CD4-positive, alpha-beta T cell (primary cell): ENCODE measurements around the gene KCNA2. TPM values are rescaled to one million over a fixed set of nuclear protein-coding genes. Genes with fewer than 3 reads are reported as not detected.

Experiments
- ATAC-seq: fragments of 200-7000 bp; cut with Tn5 transposase; one replicate; pipeline ENCODE4 v1.10.0; 2022; ENCODE audit warnings: mild to moderate bottlenecking; ENCODE audit not compliant: poor library complexity
- CTCF ChIA-PET: fragments of 350-600 bp; sonication (Branson Sonifier 250); formaldehyde crosslinking; loops from one replicate; lab custom pipeline; 2021; ENCODE audit warnings: antibody characterized with exemption, inconsistent platforms; lab: Charles Lee
- POLR2A ChIA-PET: fragments of 350-600 bp; sonication (Branson Sonifier 250); formaldehyde crosslinking; loops from one replicate; lab custom pipeline; 2021; ENCODE audit warnings: antibody characterized with exemption, inconsistent platforms; lab: Charles Lee
- DNase-seq, 14 experiments: peaks; one replicate each; pipeline ENCODE4 v3.0.0-alpha.2; 2013 to 2020; ENCODE audit warnings: mixed read lengths in 2 of 14
- H3K27ac ChIP-seq, 2 donors: one replicate each; pipeline versions ENCODE4 v1.5.1 to v1.7.0; 2013; ENCODE audit warnings: low read length in 2 of 2, low read depth in 1 of 2, mild to moderate bottlenecking in 1 of 2
- H3K27me3 ChIP-seq, 2 experiments: 1 replicate in 1 of 2; 2 replicates in 1 of 2; pipeline versions ENCODE4 v1.6.1 to v1.7.0; 2013; ENCODE audit warnings: low read length in 2 of 2, control low read depth in 1 of 2, mild to moderate bottlenecking in 1 of 2, moderate library complexity in 1 of 2; ENCODE audit not compliant: insufficient read depth in 2 of 2, control insufficient read depth in 1 of 2
- H3K36me3 ChIP-seq: one replicate; pipeline ENCODE4 v1.6.1; 2013; ENCODE audit warnings: low read length, control low read depth; ENCODE audit not compliant: insufficient read depth
- H3K4me1 ChIP-seq: one replicate; pipeline ENCODE4 v1.6.1; 2013; ENCODE audit warnings: low read length, control low read depth; ENCODE audit not compliant: insufficient read depth
- H3K4me3 ChIP-seq: one replicate; pipeline ENCODE4 v1.5.1; 2013; ENCODE audit warnings: mild to moderate bottlenecking, low read length, moderate library complexity
- H3K9me3 ChIP-seq, 2 experiments: 1 replicate in 1 of 2; 2 replicates in 1 of 2; pipeline versions ENCODE4 v1.6.1 to v1.7.0; 2013; ENCODE audit warnings: low read length in 2 of 2, mild to moderate bottlenecking in 2 of 2, control low read depth in 1 of 2, moderate library complexity in 1 of 2; ENCODE audit not compliant: control insufficient read depth in 1 of 2, insufficient read depth in 1 of 2
- H3K27ac Mint-ChIP-seq: one replicate; pipeline ENCODE4 v1.8.0; 2020; ENCODE audit warnings: mixed read lengths
- H3K27me3 Mint-ChIP-seq: one replicate; pipeline ENCODE4 v1.8.0; 2021; ENCODE audit warnings: mixed read lengths
- H3K36me3 Mint-ChIP-seq: one replicate; pipeline ENCODE4 v1.8.0; 2021; ENCODE audit warnings: low read depth, mixed read lengths
- H3K4me1 Mint-ChIP-seq: one replicate; pipeline ENCODE4 v1.8.0; 2021; ENCODE audit warnings: low read depth, mixed read lengths
- H3K4me3 Mint-ChIP-seq: one replicate; pipeline ENCODE4 v1.8.0; 2020; ENCODE audit warnings: mild to moderate bottlenecking, mixed read lengths
- H3K9me3 Mint-ChIP-seq: one replicate; pipeline ENCODE4 v1.8.0; 2020; ENCODE audit warnings: mixed read lengths
- CTCF ChIP-seq: fragments of 200-600 bp; IDR thresholded peaks from one replicate; pipeline ENCODE4 v1.8.0; 2022; ENCODE audit warnings: antibody characterized with exemption, mild to moderate bottlenecking
- intact Hi-C, 2 experiments: fragments of 100-400 bp; cut with DNase I in 1 of 2; cut with micrococcal nuclease in 1 of 2; formaldehyde crosslinking; loops; one replicate each; pipeline versions ENCODE4 v1.15.1 to v1.9.0; 2023 to 2025; cut with DNase I, micrococcal nuclease
- total RNA-seq, 174 experiments: library from RNA in 2 of 174; stranded (reverse) in 2 of 174; gene quantifications; one replicate each; pipeline ENCODE4 v1.2.3 and lab custom pipeline; 2021 to 2026

The KCNA2 gene
- total RNA-seq, 2 experiments from 2014 or later: 0.78 to 0.88 TPM

GRCh38 chr1:110605446-110605845 is 712 bp downstream of the KCNA2 start:
- Histone ChIP-seq H3K36me3 (no peaks in the 10 kb centered on the region), H3K27ac (no peak overlapping the region), H3K4me3 (no peak overlapping the region), H3K27me3 (peaks cover 45 to 53% of the 10 kb centered on the region in 2 experiments), H3K9me3 (peaks cover 0 to 14% of the 10 kb centered on the region in 2 experiments), H3K4me1 (peaks cover 26% of the 10 kb centered on the region)
- H3K9me3 Mint-ChIP-seq: no peaks in the 10 kb centered on the region
- ChIA-PET CTCF (interaction anchor here (1.1 to 4.2 kb wide), 3 partner anchors 14 to 224 kb away, joined by 3 to 22 read pairs (median 3); no protein-coding TSS in a partner anchor), POLR2A (interaction anchor here (1.2 to 2.7 kb wide), 2 partner anchors 182 to 359 kb away, joined by 3 to 10 read pairs; no protein-coding TSS in a partner anchor)
- no peak for ATAC-seq
- H3K27ac Mint-ChIP-seq: no peak overlapping the region
- intact Hi-C loops: no loop called here
- peak overlapping the region; percentile 54 for H3K4me3 Mint-ChIP-seq
- no peak for DNase-seq
- no peak for TF ChIP-seq CTCF
- H3K27me3 Mint-ChIP-seq: peaks cover 72% of the 10 kb centered on the region
- no peaks in the 10 kb centered on the region for H3K36me3 Mint-ChIP-seq
- peaks cover 9% of the 10 kb centered on the region for H3K4me1 Mint-ChIP-seq

GRCh38 chr1:110604586-110605148 is 1.5 kb downstream of the KCNA2 start:
- ChIA-PET CTCF (no interaction called here), POLR2A (no interaction called here)
- ATAC-seq: no peak
- TF ChIP-seq CTCF: no peak
- H3K4me1 ChIP-seq: peaks cover 26% of the 10 kb centered on the region
- H3K27ac ChIP-seq: no peak overlapping the region
- H3K4me3 ChIP-seq: no peak overlapping the region
- H3K4me3 Mint-ChIP-seq: peak overlapping the region; percentile 54
- no peaks in the 10 kb centered on the region for H3K36me3 Mint-ChIP-seq
- peaks cover 45 to 53% of the 10 kb centered on the region in 2 experiments for H3K27me3 ChIP-seq
- peaks cover 9% of the 10 kb centered on the region for H3K4me1 Mint-ChIP-seq
- H3K9me3 ChIP-seq: peaks cover 0 to 14% of the 10 kb centered on the region in 2 experiments
- H3K27me3 Mint-ChIP-seq: peaks cover 72% of the 10 kb centered on the region
- no peak overlapping the region for H3K27ac Mint-ChIP-seq
- no peaks in the 10 kb centered on the region for H3K36me3 ChIP-seq
- intact Hi-C loops: no loop called here
- no peak for DNase-seq
- no peaks in the 10 kb centered on the region for H3K9me3 Mint-ChIP-seq

GRCh38 chr1:110603058-110603457 is 3.1 kb downstream of the KCNA2 start:
- H3K27me3 Mint-ChIP-seq: peaks cover 61% of the 10 kb centered on the region
- Histone ChIP-seq H3K4me3 (no peak overlapping the region), H3K9me3 (peaks cover 0 to 10% of the 10 kb centered on the region in 2 experiments), H3K27ac (no peak overlapping the region), H3K36me3 (no peaks in the 10 kb centered on the region), H3K27me3 (peaks cover 41 to 47% of the 10 kb centered on the region in 2 experiments), H3K4me1 (peaks cover 23% of the 10 kb centered on the region)
- ChIA-PET POLR2A (no interaction called here), CTCF (no interaction called here)
- intact Hi-C loops: no loop called here
- H3K36me3 Mint-ChIP-seq: no peaks in the 10 kb centered on the region
- H3K27ac Mint-ChIP-seq: no peak overlapping the region
- DNase-seq (no peak), ATAC-seq (no peak)
- TF ChIP-seq CTCF: no peak
- H3K4me1 Mint-ChIP-seq: peaks cover 9% of the 10 kb centered on the region
- no peak overlapping the region for H3K4me3 Mint-ChIP-seq
- no peaks in the 10 kb centered on the region for H3K9me3 Mint-ChIP-seq
